Measurements from ENCODE around the gene YY1AP1. TPM values are rescaled to one million over a fixed set of nuclear protein-coding genes. Genes with fewer than 3 reads are reported as not detected.
"Not testable (repeated sequence)": the region's sequence is repeated elsewhere in the genome, so short reads cannot be mapped to it uniquely, and the experiment has no call there.

Gene YY1AP1
- total and polyA plus RNA-seq, 9 donors = 43.4 to 156 (median 106) TPM

GRCh38 chr1:155717041-155717440 lies 28.5 kb upstream of the YY1AP1 start:
- WGBS, 3 donors = 93 to 95% (median 94%) methylated on average over 7 of the region's 7 CpGs
- no peaks in the 10 kb centered on the region for H3K4me1 ChIP-seq (ENCODE audit: insufficient read depth)
- no peaks in the 10 kb centered on the region for H3K36me3 ChIP-seq

GRCh38 chr1:155715777-155716176 lies 27.2 kb upstream of the YY1AP1 start:
- TF ChIP-seq CTCF (IDR thresholded peaks at IDR 0.05) = no peak
- TF ChIP-seq EP300 (IDR thresholded peaks at IDR 0.05) = no peak
- TF ChIP-seq POLR2A (IDR thresholded peaks at IDR 0.05) = no peak
- Histone ChIP-seq H3K4me1 (ENCODE audit: insufficient read depth) (no peaks in the 10 kb centered on the region), H3K4me3 (no peak overlapping the region), H3K27me3 (no peaks in the 10 kb centered on the region), H3K27ac (no peak overlapping the region), H3K9me3 (no peaks in the 10 kb centered on the region), H3K36me3 (no peaks in the 10 kb centered on the region)
- DNase-seq = no peak
- WGBS, 3 donors = 93 to 97% (median 93%) methylated on average over 5 of the region's 5 CpGs
- intact Hi-C loops (cut with DNase I) = no loop called here

More at GRCh38 chr1:155717041-155717440, 28.5 kb upstream of the YY1AP1 start:
- Histone ChIP-seq H3K27me3 (no peaks in the 10 kb centered on the region), H3K27ac (no peak overlapping the region), H3K4me3 (no peak overlapping the region), H3K9me3 (no peaks in the 10 kb centered on the region)
- DNase-seq = no peak
- intact Hi-C loops (cut with DNase I) = no loop called here
- TF ChIP-seq POLR2A (IDR thresholded peaks at IDR 0.05) (no peak), CTCF (IDR thresholded peaks at IDR 0.05) (no peak), EP300 (IDR thresholded peaks at IDR 0.05) (no peak)

- intact Hi-C loops (cut with DNase I); H3K27ac ChIP-seq; H3K36me3 ChIP-seq; H3K4me3 ChIP-seq; H3K4me1 ChIP-seq (ENCODE audit: insufficient read depth); H3K27me3 ChIP-seq; H3K9me3 ChIP-seq; DNase-seq: not testable (repeated sequence)
- 95 to 100% (median 98%) methylated on average over 3 of the region's 3 CpGs for WGBS, 3 donors
These were observed 26.5 kb upstream of the YY1AP1 start for GRCh38 chr1:155715056-155715455.

- no peaks in the 10 kb centered on the region for H3K9me3 ChIP-seq
- no peak for DNase-seq
- H3K4me1 ChIP-seq (ENCODE audit: insufficient read depth) = no peaks in the 10 kb centered on the region
- intact Hi-C loops (cut with DNase I) = no loop called here
- H3K27ac ChIP-seq = no peak overlapping the region
- no peak overlapping the region for H3K4me3 ChIP-seq
- H3K36me3 ChIP-seq = no peaks in the 10 kb centered on the region
- no peak for TF ChIP-seq EP300 (IDR thresholded peaks at IDR 0.05)
- TF ChIP-seq CTCF (IDR thresholded peaks at IDR 0.05) = no peak
- WGBS, 3 donors = 43 to 53% (median 51%) methylated on average over 2 of the region's 2 CpGs
- H3K27me3 ChIP-seq = no peaks in the 10 kb centered on the region
These were observed 24.5 kb upstream of the YY1AP1 start for GRCh38 chr1:155713075-155713474.

GRCh38 chr1:155712636-155713035 lies 24.1 kb upstream of the YY1AP1 start:
- H3K27ac ChIP-seq; H3K36me3 ChIP-seq; H3K4me3 ChIP-seq; H3K4me1 ChIP-seq (ENCODE audit: insufficient read depth); H3K9me3 ChIP-seq; intact Hi-C loops (cut with DNase I); H3K27me3 ChIP-seq; DNase-seq: not testable (repeated sequence)
- WGBS, 3 donors = 72 to 78% (median 73%) methylated on average over 3 of the region's 3 CpGs

- intact Hi-C loops (cut with DNase I); H3K9me3 ChIP-seq; H3K27me3 ChIP-seq; DNase-seq; H3K4me3 ChIP-seq; H3K4me1 ChIP-seq (ENCODE audit: insufficient read depth); H3K27ac ChIP-seq; H3K36me3 ChIP-seq: not testable (repeated sequence)
- 95 to 100% (median 100%) methylated on average over 1 to 3 of the region's 3 CpGs for WGBS, 3 donors
These were observed 22.9 kb upstream of the YY1AP1 start for GRCh38 chr1:155711457-155711856.
